Islet of Langerhans (tissue), 1 donor: ENCODE data around the gene SMC6.

Experiments used
- FAIRE-seq: peaks from one replicate; lab custom pipeline; 2011; peaks lifted over from hg19 to GRCh38; lab: Jason Lieb, UNC

The SMC6 gene

GRCh38 chr2:17615147-17615546, 138.5 kb downstream of the SMC6 start:
- FAIRE-seq: no peak

- FAIRE-seq: no peak
Measured at GRCh38 chr2:17614174-17614930, 139.3 kb downstream of the SMC6 start.
